ENCODE results near the gene ACTL10. TPM values are rescaled to one million over a fixed set of nuclear protein-coding genes. Genes with fewer than 3 reads are reported as not detected.

ACTL10 gene
- total RNA-seq, 1 donor from 2014 or later, result 2.2 TPM

GRCh38 chr20:33654680-33655161, 12.0 kb upstream of the ACTL10 start:
- no peak for TF ChIP-seq CTCF (conservative IDR thresholded peaks at IDR 0.05; ENCODE audit: low read depth, low read length)
- no peak for DNase-seq (ENCODE audit: low read depth)
- no peak overlapping the region for H3K4me3 ChIP-seq (ENCODE audit: low read depth, low read length)

GRCh38 chr20:33655164-33655563, 11.6 kb upstream of the ACTL10 start:
- no peak for DNase-seq (ENCODE audit: low read depth)
- TF ChIP-seq CTCF (conservative IDR thresholded peaks at IDR 0.05; ENCODE audit: low read depth, low read length), result no peak
- H3K4me3 ChIP-seq (ENCODE audit: low read depth, low read length), result no peak overlapping the region

GRCh38 chr20:33656010-33656782, 10.5 kb upstream of the ACTL10 start:
- no peak overlapping the region for H3K4me3 ChIP-seq (ENCODE audit: low read depth, low read length)
- no peak for DNase-seq (ENCODE audit: low read depth)
- TF ChIP-seq CTCF (conservative IDR thresholded peaks at IDR 0.05; ENCODE audit: low read depth, low read length), result no peak

- no peak overlapping the region for H3K4me3 ChIP-seq (ENCODE audit: low read depth, low read length)
- no peak for DNase-seq (ENCODE audit: low read depth)
- TF ChIP-seq CTCF (conservative IDR thresholded peaks at IDR 0.05; ENCODE audit: low read depth, low read length), result no peak
These were observed 9.7 kb upstream of the ACTL10 start for GRCh38 chr20:33656783-33657703.

GRCh38 chr20:33657704-33658095, 9.0 kb upstream of the ACTL10 start:
- H3K4me3 ChIP-seq (ENCODE audit: low read depth, low read length), result no peak overlapping the region
- DNase-seq (ENCODE audit: low read depth), result no peak
- no peak for TF ChIP-seq CTCF (conservative IDR thresholded peaks at IDR 0.05; ENCODE audit: low read depth, low read length)

GRCh38 chr20:33658510-33658909, 8.2 kb upstream of the ACTL10 start:
- DNase-seq (ENCODE audit: low read depth), result no peak
- no peak for TF ChIP-seq CTCF (conservative IDR thresholded peaks at IDR 0.05; ENCODE audit: low read depth, low read length)
- no peak overlapping the region for H3K4me3 ChIP-seq (ENCODE audit: low read depth, low read length)

Data from epithelial cell of proximal tubule (primary cell).